Endometrium (tissue), 2 donors: Measurements from ENCODE around the gene PTRH2.
"Not testable (repeated sequence)": the region's sequence is repeated elsewhere in the genome, so short reads cannot be mapped to it uniquely, and the experiment has no call there.

Source experiments
- FAIRE-seq: peaks from 2 replicates; lab custom pipeline; 2012; peaks lifted over from hg19 to GRCh38; lab: Jason Lieb, UNC
- donor health status: control.
- donor health status: control.

PTRH2 gene

DNA sequence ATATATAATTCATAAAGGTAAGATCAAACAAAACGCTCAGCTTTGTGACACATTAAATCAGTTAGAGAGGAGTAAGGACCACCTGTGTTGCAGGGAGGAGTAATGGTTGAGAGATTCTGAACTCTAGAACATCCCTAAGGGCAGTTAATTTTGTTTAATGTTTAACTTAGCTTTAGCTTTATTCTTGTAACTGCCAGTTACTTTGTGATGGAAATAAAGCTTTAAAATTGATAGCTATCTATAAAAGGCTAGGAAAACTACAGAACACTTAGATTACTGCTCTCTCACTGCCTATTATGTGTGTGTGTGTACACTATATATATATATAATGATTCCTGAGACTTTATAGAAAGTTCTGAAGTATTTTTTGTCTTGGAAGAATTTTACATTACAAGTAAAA is 37.8 kb downstream of the PTRH2 start:
- FAIRE-seq, result peak; percentile 12

GRCh38 chr17:59668816-59669215 is 38.4 kb downstream of the PTRH2 start:
- peak; percentile 98 for FAIRE-seq

- FAIRE-seq, result no peak
Observed at GRCh38 chr17:59666235-59666634, 41.0 kb downstream of the PTRH2 start.

DNA sequence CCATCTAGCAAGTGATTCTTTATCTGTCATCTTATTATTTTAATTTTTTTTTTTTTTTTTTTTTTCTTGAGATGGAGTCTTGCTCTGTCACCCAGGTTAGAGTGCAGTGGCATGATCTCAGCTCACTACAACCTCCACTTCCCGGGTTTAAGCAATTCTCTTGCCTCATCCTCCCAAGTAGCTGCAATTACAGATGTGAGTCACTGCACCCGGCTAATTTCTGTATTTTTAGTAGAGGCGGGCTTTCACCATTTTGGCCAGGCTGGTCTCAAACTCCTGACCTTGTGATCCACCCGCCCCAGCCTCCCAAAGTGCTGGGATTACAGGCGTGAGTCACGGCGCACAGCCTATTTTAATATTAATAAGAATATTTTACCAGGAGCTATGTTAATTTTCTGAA is 50.6 kb downstream of the PTRH2 start:
- not testable (repeated sequence) for FAIRE-seq

GRCh38 chr17:59652119-59652518 is 55.1 kb downstream of the PTRH2 start:
- no peak for FAIRE-seq

- FAIRE-seq, result no peak
Observed at GRCh38 chr17:59651346-59651745, 55.9 kb downstream of the PTRH2 start.

DNA sequence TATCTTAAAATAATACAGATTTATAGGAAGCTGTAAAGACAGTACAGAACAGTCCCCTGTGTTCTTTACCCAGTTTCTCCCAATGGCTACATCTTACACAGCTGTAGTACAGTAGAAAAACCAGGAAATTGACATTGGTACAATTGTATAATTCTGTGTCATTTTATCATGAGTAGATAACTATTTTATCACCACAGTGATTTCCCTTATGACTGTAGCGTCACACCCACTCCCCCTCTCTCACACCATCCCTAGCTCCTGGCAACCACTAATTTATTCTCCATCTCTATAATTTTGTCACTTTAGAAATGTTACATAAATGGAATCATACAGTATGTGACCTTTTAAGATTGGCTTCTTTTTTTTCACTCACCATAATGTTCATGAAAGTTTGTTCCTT is 56.6 kb downstream of the PTRH2 start:
- no peak for FAIRE-seq

DNA sequence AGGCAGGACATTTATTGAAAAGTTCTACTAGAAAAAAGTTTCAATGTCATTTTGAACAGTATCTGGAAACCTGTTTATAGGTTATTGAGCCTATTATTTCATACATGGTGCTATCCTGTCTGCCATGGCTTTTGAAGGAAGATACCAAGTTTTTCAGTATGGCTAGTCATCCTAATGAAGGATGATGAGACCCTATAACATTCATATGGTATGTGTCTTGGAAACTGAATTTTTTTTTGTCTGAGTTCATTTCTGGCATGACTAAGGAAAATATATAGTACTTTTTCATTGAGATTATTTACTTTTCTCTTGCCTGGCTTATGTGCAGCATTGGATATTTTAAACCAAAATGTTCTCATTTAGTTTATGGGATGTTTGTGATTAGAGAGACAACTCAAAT is 57.3 kb downstream of the PTRH2 start:
- no peak for FAIRE-seq
